Measurements from ENCODE around the gene CANT1.

DNA sequence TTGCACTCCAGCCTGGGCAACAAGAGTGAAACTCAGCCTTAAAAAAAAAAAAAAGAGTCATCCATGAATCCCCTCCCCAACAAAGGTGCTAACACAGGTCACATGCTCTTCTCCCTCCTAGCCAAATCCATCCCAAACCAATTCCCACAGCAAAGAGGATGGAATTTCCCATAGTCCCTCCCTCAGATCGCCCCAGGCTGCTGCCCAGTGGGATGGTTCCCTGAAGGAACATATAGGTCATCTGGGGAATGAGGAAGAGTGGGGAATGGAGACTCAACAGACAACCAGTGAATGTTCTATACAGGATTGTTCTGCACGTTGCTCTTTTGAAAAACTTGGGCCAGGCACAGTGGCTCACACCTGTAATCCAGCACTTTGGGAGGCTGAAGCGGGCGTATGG lies 48.0 kb downstream of the CANT1 start:
- TF ChIP-seq, protein P1, sequence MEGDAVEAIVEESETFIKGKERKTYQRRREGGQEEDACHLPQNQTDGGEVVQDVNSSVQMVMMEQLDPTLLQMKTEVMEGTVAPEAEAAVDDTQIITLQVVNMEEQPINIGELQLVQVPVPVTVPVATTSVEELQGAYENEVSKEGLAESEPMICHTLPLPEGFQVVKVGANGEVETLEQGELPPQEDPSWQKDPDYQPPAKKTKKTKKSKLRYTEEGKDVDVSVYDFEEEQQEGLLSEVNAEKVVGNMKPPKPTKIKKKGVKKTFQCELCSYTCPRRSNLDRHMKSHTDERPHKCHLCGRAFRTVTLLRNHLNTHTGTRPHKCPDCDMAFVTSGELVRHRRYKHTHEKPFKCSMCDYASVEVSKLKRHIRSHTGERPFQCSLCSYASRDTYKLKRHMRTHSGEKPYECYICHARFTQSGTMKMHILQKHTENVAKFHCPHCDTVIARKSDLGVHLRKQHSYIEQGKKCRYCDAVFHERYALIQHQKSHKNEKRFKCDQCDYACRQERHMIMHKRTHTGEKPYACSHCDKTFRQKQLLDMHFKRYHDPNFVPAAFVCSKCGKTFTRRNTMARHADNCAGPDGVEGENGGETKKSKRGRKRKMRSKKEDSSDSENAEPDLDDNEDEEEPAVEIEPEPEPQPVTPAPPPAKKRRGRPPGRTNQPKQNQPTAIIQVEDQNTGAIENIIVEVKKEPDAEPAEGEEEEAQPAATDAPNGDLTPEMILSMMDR (conservative IDR thresholded peaks at IDR 0.05), result no peak
- no peak for TF ChIP-seq ZFX (IDR thresholded peaks at IDR 0.05)
